Liver (tissue), 3 donors: ENCODE results near the gene FRMD4B.

Experiments used
- GABPA ChIP-seq, 2 donors: IDR thresholded peaks in 1 of 2; conservative IDR thresholded peaks in 1 of 2; 2 replicates each; pipeline ENCODE4 v1.6.1; 2016; ENCODE audit warnings: antibody characterized with exemption in 2 of 2, mild to moderate bottlenecking in 1 of 2, moderate library complexity in 1 of 2
- RAD21 ChIP-seq, 2 donors: IDR thresholded peaks; 2 replicates each; pipeline ENCODE4 v1.6.1; 2016; ENCODE audit warnings: antibody characterized with exemption in 2 of 2, mild to moderate bottlenecking in 2 of 2
- YY1 ChIP-seq: IDR thresholded peaks from 2 replicates; pipeline ENCODE4 v1.6.1; 2016; ENCODE audit warnings: antibody characterized with exemption, mild to moderate bottlenecking
- TF ChIP-seq, protein P1 (sequence below): fragments of 150-350 bp; IDR thresholded peaks from 2 replicates; pipeline ENCODE4 v1.5.1; 2017; ENCODE audit warnings: improper control_type of control experiment, low read depth, low read length; ENCODE audit not compliant: missing input control
- TF ChIP-seq, protein P2 (sequence below): IDR thresholded peaks from 2 replicates; pipeline ENCODE4 v1.6.1; 2016; ENCODE audit warnings: antibody characterized with exemption, mild to moderate bottlenecking
- TF ChIP-seq, protein P3 (sequence below): IDR thresholded peaks from 2 replicates; pipeline ENCODE4 v1.6.1; 2016; ENCODE audit warnings: antibody characterized with exemption
- donor health status: healthy.
- donor health status: healthy.

DNA sequence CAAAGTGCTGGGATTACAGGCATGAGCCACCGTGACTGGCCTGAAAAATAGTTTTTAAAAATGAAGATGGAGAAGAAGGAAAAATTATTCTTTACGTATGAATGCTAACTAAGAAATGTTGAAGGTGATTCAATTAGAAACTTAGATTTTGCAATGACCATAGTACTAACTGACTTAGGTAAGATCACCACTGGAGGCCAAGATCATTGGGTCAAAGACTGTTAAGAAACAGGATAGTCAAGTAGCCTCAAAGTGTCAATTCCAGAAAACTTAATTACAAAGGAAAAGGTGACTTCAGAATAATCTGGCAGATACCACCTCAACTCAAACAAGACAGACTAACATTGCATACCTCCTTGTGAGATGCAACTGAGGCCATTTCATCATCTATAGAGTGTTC lies 119.3 kb downstream of the FRMD4B start:
- TF ChIP-seq, protein P1, sequence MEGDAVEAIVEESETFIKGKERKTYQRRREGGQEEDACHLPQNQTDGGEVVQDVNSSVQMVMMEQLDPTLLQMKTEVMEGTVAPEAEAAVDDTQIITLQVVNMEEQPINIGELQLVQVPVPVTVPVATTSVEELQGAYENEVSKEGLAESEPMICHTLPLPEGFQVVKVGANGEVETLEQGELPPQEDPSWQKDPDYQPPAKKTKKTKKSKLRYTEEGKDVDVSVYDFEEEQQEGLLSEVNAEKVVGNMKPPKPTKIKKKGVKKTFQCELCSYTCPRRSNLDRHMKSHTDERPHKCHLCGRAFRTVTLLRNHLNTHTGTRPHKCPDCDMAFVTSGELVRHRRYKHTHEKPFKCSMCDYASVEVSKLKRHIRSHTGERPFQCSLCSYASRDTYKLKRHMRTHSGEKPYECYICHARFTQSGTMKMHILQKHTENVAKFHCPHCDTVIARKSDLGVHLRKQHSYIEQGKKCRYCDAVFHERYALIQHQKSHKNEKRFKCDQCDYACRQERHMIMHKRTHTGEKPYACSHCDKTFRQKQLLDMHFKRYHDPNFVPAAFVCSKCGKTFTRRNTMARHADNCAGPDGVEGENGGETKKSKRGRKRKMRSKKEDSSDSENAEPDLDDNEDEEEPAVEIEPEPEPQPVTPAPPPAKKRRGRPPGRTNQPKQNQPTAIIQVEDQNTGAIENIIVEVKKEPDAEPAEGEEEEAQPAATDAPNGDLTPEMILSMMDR, result no peak
- TF ChIP-seq, protein P2, sequence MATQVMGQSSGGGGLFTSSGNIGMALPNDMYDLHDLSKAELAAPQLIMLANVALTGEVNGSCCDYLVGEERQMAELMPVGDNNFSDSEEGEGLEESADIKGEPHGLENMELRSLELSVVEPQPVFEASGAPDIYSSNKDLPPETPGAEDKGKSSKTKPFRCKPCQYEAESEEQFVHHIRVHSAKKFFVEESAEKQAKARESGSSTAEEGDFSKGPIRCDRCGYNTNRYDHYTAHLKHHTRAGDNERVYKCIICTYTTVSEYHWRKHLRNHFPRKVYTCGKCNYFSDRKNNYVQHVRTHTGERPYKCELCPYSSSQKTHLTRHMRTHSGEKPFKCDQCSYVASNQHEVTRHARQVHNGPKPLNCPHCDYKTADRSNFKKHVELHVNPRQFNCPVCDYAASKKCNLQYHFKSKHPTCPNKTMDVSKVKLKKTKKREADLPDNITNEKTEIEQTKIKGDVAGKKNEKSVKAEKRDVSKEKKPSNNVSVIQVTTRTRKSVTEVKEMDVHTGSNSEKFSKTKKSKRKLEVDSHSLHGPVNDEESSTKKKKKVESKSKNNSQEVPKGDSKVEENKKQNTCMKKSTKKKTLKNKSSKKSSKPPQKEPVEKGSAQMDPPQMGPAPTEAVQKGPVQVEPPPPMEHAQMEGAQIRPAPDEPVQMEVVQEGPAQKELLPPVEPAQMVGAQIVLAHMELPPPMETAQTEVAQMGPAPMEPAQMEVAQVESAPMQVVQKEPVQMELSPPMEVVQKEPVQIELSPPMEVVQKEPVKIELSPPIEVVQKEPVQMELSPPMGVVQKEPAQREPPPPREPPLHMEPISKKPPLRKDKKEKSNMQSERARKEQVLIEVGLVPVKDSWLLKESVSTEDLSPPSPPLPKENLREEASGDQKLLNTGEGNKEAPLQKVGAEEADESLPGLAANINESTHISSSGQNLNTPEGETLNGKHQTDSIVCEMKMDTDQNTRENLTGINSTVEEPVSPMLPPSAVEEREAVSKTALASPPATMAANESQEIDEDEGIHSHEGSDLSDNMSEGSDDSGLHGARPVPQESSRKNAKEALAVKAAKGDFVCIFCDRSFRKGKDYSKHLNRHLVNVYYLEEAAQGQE, result no peak
- TF ChIP-seq YY1 (no peak), RAD21 (IDR thresholded peaks at IDR 0.05) (no peak), GABPA (IDR thresholded peaks at IDR 0.05 in 1 of 2, conservative IDR thresholded peaks at IDR 0.05 in 1 of 2) (no peak)
- TF ChIP-seq, protein P3, sequence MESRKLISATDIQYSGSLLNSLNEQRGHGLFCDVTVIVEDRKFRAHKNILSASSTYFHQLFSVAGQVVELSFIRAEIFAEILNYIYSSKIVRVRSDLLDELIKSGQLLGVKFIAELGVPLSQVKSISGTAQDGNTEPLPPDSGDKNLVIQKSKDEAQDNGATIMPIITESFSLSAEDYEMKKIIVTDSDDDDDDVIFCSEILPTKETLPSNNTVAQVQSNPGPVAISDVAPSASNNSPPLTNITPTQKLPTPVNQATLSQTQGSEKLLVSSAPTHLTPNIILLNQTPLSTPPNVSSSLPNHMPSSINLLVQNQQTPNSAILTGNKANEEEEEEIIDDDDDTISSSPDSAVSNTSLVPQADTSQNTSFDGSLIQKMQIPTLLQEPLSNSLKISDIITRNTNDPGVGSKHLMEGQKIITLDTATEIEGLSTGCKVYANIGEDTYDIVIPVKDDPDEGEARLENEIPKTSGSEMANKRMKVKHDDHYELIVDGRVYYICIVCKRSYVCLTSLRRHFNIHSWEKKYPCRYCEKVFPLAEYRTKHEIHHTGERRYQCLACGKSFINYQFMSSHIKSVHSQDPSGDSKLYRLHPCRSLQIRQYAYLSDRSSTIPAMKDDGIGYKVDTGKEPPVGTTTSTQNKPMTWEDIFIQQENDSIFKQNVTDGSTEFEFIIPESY, result no peak
